A549 (cell line): ENCODE results near the gene WIZ.

Experiments
- NR3C1 ChIP-seq: fragments of >200 bp; sonication (Bioruptor Twin); formaldehyde crosslinking; IDR thresholded peaks from 3 replicates; pipeline ENCODE4 v1.6.1; 2017
- POLR2A ChIP-seq: IDR thresholded peaks from 2 replicates; pipeline ENCODE4 v1.6.1; 2012; ENCODE audit warnings: mild to moderate bottlenecking, low read length
- POLR2AphosphoS2 ChIP-seq: conservative IDR thresholded peaks from 2 replicates; pipeline ENCODE4 v1.6.1; 2012; ENCODE audit warnings: low read length, improper control_type of control experiment, inconsistent platforms
- RAD21 ChIP-seq, 2 experiments: fragments of >200 bp in 1 of 2; sonication (Bioruptor Twin) in 1 of 2; formaldehyde crosslinking in 1 of 2; IDR thresholded peaks in 1 of 2; conservative IDR thresholded peaks in 1 of 2; 2 replicates in 1 of 2; 3 replicates in 1 of 2; pipeline ENCODE4 v1.6.1; 2012 to 2018; ENCODE audit warnings: inconsistent platforms in 1 of 2
- SMC3 ChIP-seq: fragments of >200 bp; sonication (Bioruptor Twin); formaldehyde crosslinking; IDR thresholded peaks from 3 replicates; pipeline ENCODE4 v1.6.1; 2018; ENCODE audit warnings: inconsistent platforms
- TF ChIP-seq, protein P1 (sequence below): IDR thresholded peaks from 2 replicates; pipeline ENCODE4 v1.6.1; 2012
- TF ChIP-seq, protein P2 (sequence below): fragments of >200 bp; sonication (Bioruptor Twin); formaldehyde crosslinking; IDR thresholded peaks from 3 replicates; pipeline ENCODE4 v1.5.1; 2016

DNA sequence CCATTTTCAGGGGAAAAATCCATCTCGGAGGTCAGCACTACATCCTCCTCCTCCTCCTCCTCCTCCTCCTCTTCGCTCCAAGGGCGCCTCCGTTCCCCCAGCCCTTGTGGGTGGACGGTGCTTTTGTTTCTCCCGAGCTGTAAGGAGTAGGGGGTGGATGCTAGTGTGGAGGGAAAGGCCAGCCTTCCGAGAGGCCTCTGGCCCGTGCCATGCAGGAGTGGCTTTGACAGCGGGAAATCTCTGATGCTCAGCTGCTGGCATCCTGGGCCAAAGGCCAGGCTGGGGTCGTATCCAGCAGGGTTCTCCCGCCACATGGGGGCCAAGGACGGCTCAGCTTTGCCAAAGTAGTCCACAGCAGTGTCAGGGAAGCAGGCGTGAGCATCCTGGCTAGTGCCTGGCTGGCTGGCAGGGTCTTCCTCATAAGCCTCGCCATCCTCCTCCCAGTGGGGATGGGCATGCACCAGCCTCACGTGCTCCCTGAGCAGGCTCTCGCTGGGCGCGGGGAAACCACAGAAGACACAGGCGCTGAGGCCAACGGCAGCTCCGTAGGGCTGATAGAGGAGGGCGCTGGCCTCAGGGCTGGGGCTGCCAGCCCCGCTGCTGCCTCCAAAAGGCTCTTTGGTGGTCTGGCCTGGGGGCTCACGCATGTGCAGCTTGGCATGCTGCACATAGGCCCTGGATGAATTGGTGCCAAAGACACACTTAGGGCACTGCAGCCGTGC, 10.5 kb downstream of the WIZ start:
- TF ChIP-seq NR3C1, result no peak
- TF ChIP-seq POLR2A, result no peak
- TF ChIP-seq SMC3, result no peak
- TF ChIP-seq RAD21 (conservative IDR thresholded peaks at IDR 0.05 in 1 of 2, IDR thresholded peaks at IDR 0.05 in 1 of 2), result no peak
- no peak for TF ChIP-seq POLR2AphosphoS2
- TF ChIP-seq, protein P1, sequence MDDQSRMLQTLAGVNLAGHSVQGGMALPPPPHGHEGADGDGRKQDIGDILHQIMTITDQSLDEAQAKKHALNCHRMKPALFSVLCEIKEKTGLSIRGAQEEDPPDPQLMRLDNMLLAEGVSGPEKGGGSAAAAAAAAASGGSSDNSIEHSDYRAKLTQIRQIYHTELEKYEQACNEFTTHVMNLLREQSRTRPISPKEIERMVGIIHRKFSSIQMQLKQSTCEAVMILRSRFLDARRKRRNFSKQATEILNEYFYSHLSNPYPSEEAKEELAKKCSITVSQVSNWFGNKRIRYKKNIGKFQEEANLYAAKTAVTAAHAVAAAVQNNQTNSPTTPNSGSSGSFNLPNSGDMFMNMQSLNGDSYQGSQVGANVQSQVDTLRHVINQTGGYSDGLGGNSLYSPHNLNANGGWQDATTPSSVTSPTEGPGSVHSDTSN, result no peak
- TF ChIP-seq, protein P2, sequence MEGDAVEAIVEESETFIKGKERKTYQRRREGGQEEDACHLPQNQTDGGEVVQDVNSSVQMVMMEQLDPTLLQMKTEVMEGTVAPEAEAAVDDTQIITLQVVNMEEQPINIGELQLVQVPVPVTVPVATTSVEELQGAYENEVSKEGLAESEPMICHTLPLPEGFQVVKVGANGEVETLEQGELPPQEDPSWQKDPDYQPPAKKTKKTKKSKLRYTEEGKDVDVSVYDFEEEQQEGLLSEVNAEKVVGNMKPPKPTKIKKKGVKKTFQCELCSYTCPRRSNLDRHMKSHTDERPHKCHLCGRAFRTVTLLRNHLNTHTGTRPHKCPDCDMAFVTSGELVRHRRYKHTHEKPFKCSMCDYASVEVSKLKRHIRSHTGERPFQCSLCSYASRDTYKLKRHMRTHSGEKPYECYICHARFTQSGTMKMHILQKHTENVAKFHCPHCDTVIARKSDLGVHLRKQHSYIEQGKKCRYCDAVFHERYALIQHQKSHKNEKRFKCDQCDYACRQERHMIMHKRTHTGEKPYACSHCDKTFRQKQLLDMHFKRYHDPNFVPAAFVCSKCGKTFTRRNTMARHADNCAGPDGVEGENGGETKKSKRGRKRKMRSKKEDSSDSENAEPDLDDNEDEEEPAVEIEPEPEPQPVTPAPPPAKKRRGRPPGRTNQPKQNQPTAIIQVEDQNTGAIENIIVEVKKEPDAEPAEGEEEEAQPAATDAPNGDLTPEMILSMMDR, result no peak
